ENCODE data around the gene FYB1. TPM values are rescaled to one million over a fixed set of nuclear protein-coding genes. Genes with fewer than 3 reads are reported as not detected.

Gene FYB1
- total and polyA plus RNA-seq, 4 experiments from 2014 or later, result 184 to 596 (median 493) TPM

DNA sequence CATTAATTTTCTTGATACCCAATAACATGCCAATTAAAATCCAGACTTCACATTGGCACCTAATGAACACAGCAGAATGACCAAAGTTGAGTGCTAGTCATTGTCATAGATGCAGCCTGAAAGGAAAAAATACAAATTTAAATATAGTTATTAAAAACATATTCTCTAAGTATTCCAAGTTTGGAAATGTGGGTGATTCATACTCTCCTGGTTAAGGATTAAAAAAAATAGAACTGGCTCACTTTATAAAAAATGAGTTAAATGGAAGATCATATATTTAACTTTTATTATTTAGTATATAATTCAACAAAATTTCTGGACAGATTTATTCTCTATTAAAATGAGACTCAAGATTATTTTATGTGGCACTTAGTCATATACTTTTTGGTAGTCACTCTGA is 112.0 kb downstream of the FYB1 start:
- H3K27me3 Mint-ChIP-seq, result no peaks in the 10 kb centered on the region
- Histone ChIP-seq H3K27me3 (ENCODE audit: insufficient read depth, low read length) (no peaks in the 10 kb centered on the region), H3K9me3 (ENCODE audit: control insufficient read depth in 1 of 2, low read length in 2 of 2) (no peaks in the 10 kb centered on the region), H3K27ac (ENCODE audit: low read depth, low read length) (no peak overlapping the region), H3K4me1 (ENCODE audit: insufficient read depth, low read length) (peaks cover 4% of the 10 kb centered on the region), H3K4me3 (ENCODE audit: low read length in 2 of 2) (no peak overlapping the region), H3K36me3 (ENCODE audit: insufficient read depth, low read length) (peaks cover 46% of the 10 kb centered on the region)
- DNase-seq, result no peak
- intact Hi-C loops (cut with micrococcal nuclease), result loop anchor here (2.0 kb wide), 1 partner anchor 113 kb away; no protein-coding TSS in a partner anchor
- ChIA-PET CTCF (ENCODE audit: partially characterized antibody) (no interaction called here), POLR2A (ENCODE audit: partially characterized antibody) (no interaction called here)
- no peak overlapping the region for H3K27ac Mint-ChIP-seq
- peaks cover 8 to 34% (median 18%) of the 10 kb centered on the region in 4 donors for H3K4me1 Mint-ChIP-seq
- H3K9me3 Mint-ChIP-seq, result no peaks in the 10 kb centered on the region
- peaks cover 64 to 68% of the 10 kb centered on the region in 2 donors for H3K36me3 Mint-ChIP-seq
- no peak overlapping the region for H3K4me3 Mint-ChIP-seq

DNA sequence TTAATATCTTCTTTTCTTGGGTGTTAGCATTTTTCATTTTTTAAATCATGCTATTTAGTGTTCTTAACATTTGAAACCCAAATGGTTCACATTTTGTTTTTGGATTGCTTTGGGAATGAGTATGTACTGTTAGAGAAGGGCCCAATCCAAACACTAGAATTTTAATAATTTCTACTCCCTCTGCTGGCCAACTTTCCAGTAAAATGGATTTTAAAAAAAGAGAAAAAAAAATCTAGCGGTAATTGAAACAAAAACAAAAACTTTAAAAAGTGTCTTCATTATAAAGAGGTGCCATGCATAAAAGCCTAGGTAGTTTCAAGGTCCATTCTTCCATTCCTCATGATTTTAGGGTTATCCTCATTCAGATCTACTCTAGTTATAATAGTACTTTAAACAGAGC is 113.0 kb downstream of the FYB1 start:
- peaks cover 46% of the 10 kb centered on the region for H3K36me3 ChIP-seq (ENCODE audit: insufficient read depth, low read length)
- intact Hi-C loops (cut with micrococcal nuclease), result loop anchor here (1.0 to 2.0 kb wide), 2 partner anchors 32 to 112 kb away; partner anchors contain the start of gene RICTOR

GRCh38 chr5:39104221-39104620 is 115.1 kb downstream of the FYB1 start:
- intact Hi-C loops (cut with micrococcal nuclease), result no loop called here
- Histone ChIP-seq H3K9me3 (ENCODE audit: control insufficient read depth in 1 of 2, low read length in 2 of 2) (no peaks in the 10 kb centered on the region), H3K4me3 (ENCODE audit: low read length in 2 of 2) (no peak overlapping the region), H3K27ac (ENCODE audit: low read depth, low read length) (no peak overlapping the region), H3K36me3 (ENCODE audit: insufficient read depth, low read length) (peaks cover 29% of the 10 kb centered on the region), H3K4me1 (ENCODE audit: insufficient read depth, low read length) (peaks cover 26% of the 10 kb centered on the region), H3K27me3 (ENCODE audit: insufficient read depth, low read length) (no peaks in the 10 kb centered on the region)
- peak overlapping the region; percentile 9 to 85 (median 51) for H3K27ac Mint-ChIP-seq
- no peak for DNase-seq
- CTCF ChIA-PET (ENCODE audit: partially characterized antibody), result interaction anchor here (1.8 kb wide), 1 partner anchor 23 kb away, joined by 5 read pairs; no protein-coding TSS in a partner anchor
- peaks cover 54% of the 10 kb centered on the region in 2 donors for H3K36me3 Mint-ChIP-seq
- peaks cover 34 to 58% (median 38%) of the 10 kb centered on the region in 4 donors for H3K4me1 Mint-ChIP-seq
- H3K27me3 Mint-ChIP-seq, result no peaks in the 10 kb centered on the region
- POLR2A ChIA-PET (ENCODE audit: partially characterized antibody), result interaction anchor here (0.7 to 1.3 kb wide), 2 partner anchors 28 to 1573 kb away, joined by 3 read pairs; no protein-coding TSS in a partner anchor
- no peak overlapping the region for H3K4me3 Mint-ChIP-seq
- peaks cover 0 to 2% (median 0%) of the 10 kb centered on the region in 8 donors for H3K9me3 Mint-ChIP-seq

More for the DNA sequence above, 113.0 kb downstream of the FYB1 start:
- no peaks in the 10 kb centered on the region for H3K27me3 Mint-ChIP-seq
- no peak overlapping the region for H3K4me3 Mint-ChIP-seq
- H3K27ac ChIP-seq (ENCODE audit: low read depth, low read length), result no peak overlapping the region
- POLR2A ChIA-PET (ENCODE audit: partially characterized antibody), result no interaction called here
- H3K36me3 Mint-ChIP-seq, result peaks cover 66 to 68% of the 10 kb centered on the region in 2 donors
- DNase-seq, result peak in 1 of 5 donors; percentile 19
- peaks cover 7% of the 10 kb centered on the region for H3K4me1 ChIP-seq (ENCODE audit: insufficient read depth, low read length)
- CTCF ChIA-PET (ENCODE audit: partially characterized antibody), result interaction anchor here (1.6 kb wide), 1 partner anchor 10 kb away, joined by 6 read pairs; no protein-coding TSS in a partner anchor
- no peaks in the 10 kb centered on the region for H3K9me3 ChIP-seq (ENCODE audit: control insufficient read depth in 1 of 2, low read length in 2 of 2)
- no peaks in the 10 kb centered on the region for H3K27me3 ChIP-seq (ENCODE audit: insufficient read depth, low read length)
- no peaks in the 10 kb centered on the region for H3K9me3 Mint-ChIP-seq
- H3K4me1 Mint-ChIP-seq, result peaks cover 19 to 45% (median 21%) of the 10 kb centered on the region in 4 donors
- H3K4me3 ChIP-seq (ENCODE audit: low read length in 2 of 2), result no peak overlapping the region
- peak overlapping the region in 4 of 7 donors; percentile 31 to 70 (median 52) for H3K27ac Mint-ChIP-seq

DNA sequence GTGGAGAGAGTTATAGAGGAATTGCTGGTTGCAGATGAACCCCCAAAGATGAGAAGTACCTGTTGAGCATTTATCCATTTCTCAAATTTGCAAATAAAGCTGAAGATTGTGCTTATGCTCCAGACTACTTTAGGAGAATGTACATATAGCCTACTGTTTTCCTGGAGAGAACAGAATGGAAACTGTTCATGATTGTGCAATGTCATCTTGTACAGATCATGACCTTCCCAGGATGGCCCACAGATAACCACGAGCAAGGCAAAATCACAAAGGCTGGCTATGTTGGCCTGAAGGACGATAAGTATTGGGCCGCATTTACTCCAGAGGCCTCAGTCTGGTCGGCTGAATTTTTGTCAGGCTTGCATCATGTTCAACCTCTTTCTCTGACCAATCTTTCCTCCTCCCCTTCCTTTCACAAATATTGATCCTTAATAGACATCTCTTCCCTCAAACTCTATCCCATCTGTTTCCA is 116.6 kb downstream of the FYB1 start:
- Mint-ChIP-seq H3K36me3 (peaks cover 44% of the 10 kb centered on the region in 2 donors), H3K4me1 (peaks cover 34 to 58% (median 40%) of the 10 kb centered on the region in 4 donors), H3K4me3 (peak overlapping the region in 3 of 8 donors; percentile 1 to 22 (median 2)), H3K27me3 (no peaks in the 10 kb centered on the region), H3K9me3 (peaks cover 0 to 2% (median 0%) of the 10 kb centered on the region in 8 donors), H3K27ac (peak overlapping the region in 5 of 7 donors; percentile 7 to 91 (median 74))
- H3K36me3 ChIP-seq (ENCODE audit: insufficient read depth, low read length), result peaks cover 24% of the 10 kb centered on the region
- H3K27me3 ChIP-seq (ENCODE audit: insufficient read depth, low read length), result no peaks in the 10 kb centered on the region
- DNase-seq, result no peak
- no peak overlapping the region for H3K4me3 ChIP-seq (ENCODE audit: low read length in 2 of 2)
- CTCF ChIA-PET (ENCODE audit: partially characterized antibody), result no interaction called here
- H3K9me3 ChIP-seq (ENCODE audit: control insufficient read depth in 1 of 2, low read length in 2 of 2), result no peaks in the 10 kb centered on the region
- H3K27ac ChIP-seq (ENCODE audit: low read depth, low read length), result no peak overlapping the region
- peaks cover 26% of the 10 kb centered on the region for H3K4me1 ChIP-seq (ENCODE audit: insufficient read depth, low read length)
- POLR2A ChIA-PET (ENCODE audit: partially characterized antibody), result no interaction called here
- intact Hi-C loops (cut with micrococcal nuclease), result no loop called here

DNA sequence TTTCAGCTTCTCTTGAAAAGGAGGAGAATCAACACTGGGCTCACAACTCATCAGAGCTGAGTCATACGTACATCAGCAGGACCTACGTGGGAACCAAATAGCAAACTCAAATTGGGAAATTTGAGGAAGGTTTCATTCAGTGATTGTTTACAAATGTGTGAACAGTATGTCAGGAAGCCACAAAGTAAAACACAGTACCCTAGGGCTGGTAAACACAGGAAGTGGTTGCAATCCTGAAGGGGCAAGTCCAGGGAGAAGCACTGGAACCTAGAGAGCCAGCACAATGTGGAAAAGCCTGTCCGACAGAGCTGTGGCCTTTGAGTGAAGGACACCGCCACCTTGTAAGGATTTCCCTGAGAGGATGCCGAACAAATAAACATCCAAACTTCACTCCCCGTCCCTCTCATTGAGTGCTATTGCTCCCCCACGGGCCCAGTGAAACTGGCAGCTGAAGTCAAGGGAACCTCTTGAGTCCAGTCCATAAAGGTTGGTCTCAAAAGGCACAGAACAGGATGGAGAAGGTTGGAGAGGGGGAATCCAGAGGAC is 118.4 kb downstream of the FYB1 start:
- ChIA-PET CTCF (ENCODE audit: partially characterized antibody) (interaction anchor here (1.5 kb wide), 1 partner anchor 95 kb away, joined by 3 read pairs; no protein-coding TSS in a partner anchor), POLR2A (ENCODE audit: partially characterized antibody) (interaction anchor here (1.3 kb wide), 1 partner anchor 99 kb away, joined by 4 read pairs; no protein-coding TSS in a partner anchor)
- intact Hi-C loops (cut with micrococcal nuclease), result no loop called here
- H3K27ac ChIP-seq (ENCODE audit: low read depth, low read length), result no peak overlapping the region
- peaks cover 17% of the 10 kb centered on the region for H3K36me3 ChIP-seq (ENCODE audit: insufficient read depth, low read length)
- H3K27me3 ChIP-seq (ENCODE audit: insufficient read depth, low read length), result no peaks in the 10 kb centered on the region
- H3K4me1 ChIP-seq (ENCODE audit: insufficient read depth, low read length), result peaks cover 26% of the 10 kb centered on the region
- Mint-ChIP-seq H3K27me3 (no peaks in the 10 kb centered on the region), H3K4me1 (peaks cover 34 to 58% (median 40%) of the 10 kb centered on the region in 4 donors), H3K36me3 (peaks cover 31 to 33% of the 10 kb centered on the region in 2 donors), H3K4me3 (peak overlapping the region in 7 of 8 donors; percentile 5 to 73 (median 49)), H3K27ac (peak overlapping the region; percentile 26 to 87 (median 81)), H3K9me3 (peaks cover 0 to 4% (median 0%) of the 10 kb centered on the region in 8 donors)
- no peaks in the 10 kb centered on the region for H3K9me3 ChIP-seq (ENCODE audit: control insufficient read depth in 1 of 2, low read length in 2 of 2)
- no peak for DNase-seq
- no peak overlapping the region for H3K4me3 ChIP-seq (ENCODE audit: low read length in 2 of 2)

GRCh38 chr5:39100301-39100850 is 119.0 kb downstream of the FYB1 start:
- Mint-ChIP-seq H3K27ac (peak overlapping the region in 6 of 7 donors; percentile 30 to 94 (median 69)), H3K4me3 (peak overlapping the region in 3 of 8 donors; percentile 13 to 73 (median 66)), H3K4me1 (peaks cover 34 to 58% (median 40%) of the 10 kb centered on the region in 4 donors), H3K27me3 (no peaks in the 10 kb centered on the region), H3K36me3 (peaks cover 28 to 29% of the 10 kb centered on the region in 2 donors), H3K9me3 (peaks cover 0 to 4% (median 0%) of the 10 kb centered on the region in 8 donors)
- Histone ChIP-seq H3K4me1 (ENCODE audit: insufficient read depth, low read length) (peaks cover 26% of the 10 kb centered on the region), H3K4me3 (ENCODE audit: low read length in 2 of 2) (no peak overlapping the region), H3K36me3 (ENCODE audit: insufficient read depth, low read length) (peaks cover 12% of the 10 kb centered on the region), H3K27ac (ENCODE audit: low read depth, low read length) (no peak overlapping the region), H3K9me3 (ENCODE audit: control insufficient read depth in 1 of 2, low read length in 2 of 2) (no peaks in the 10 kb centered on the region), H3K27me3 (ENCODE audit: insufficient read depth, low read length) (no peaks in the 10 kb centered on the region)
- ChIA-PET POLR2A (ENCODE audit: partially characterized antibody) (interaction anchor here (1.3 to 2.6 kb wide), 2 partner anchors 20 to 98 kb away, joined by 4 to 10 read pairs; no protein-coding TSS in a partner anchor), CTCF (ENCODE audit: partially characterized antibody) (interaction anchor here (1.5 kb wide), 1 partner anchor 95 kb away, joined by 3 read pairs; no protein-coding TSS in a partner anchor)
- no peak for DNase-seq
- intact Hi-C loops (cut with micrococcal nuclease), result no loop called here

DNA sequence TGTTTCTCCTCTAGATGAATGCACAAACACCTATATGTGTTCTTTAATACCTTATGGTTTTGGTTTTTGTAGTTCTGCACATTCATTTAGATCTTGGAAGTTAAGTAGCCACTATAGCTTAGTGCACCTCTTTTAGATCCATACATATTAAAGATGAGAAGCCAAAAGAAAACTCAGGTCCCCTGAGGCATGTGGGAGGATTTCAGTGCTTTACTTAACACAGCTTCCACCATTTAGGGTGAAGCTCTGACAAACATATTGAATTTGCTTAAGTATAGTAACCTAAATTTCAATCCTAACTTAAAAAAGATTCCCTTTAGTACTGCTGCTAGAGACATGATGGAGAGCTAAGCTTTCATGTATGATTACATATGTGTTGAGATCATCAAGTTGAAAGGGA is 119.5 kb downstream of the FYB1 start:
- H3K9me3 Mint-ChIP-seq, result peaks cover 0 to 4% (median 0%) of the 10 kb centered on the region in 8 donors
- CTCF ChIA-PET (ENCODE audit: partially characterized antibody), result interaction anchor here (1.3 to 2.1 kb wide), 2 partner anchors 106 to 183 kb away, joined by 3 to 7 read pairs; no protein-coding TSS in a partner anchor
- Histone ChIP-seq H3K4me1 (ENCODE audit: insufficient read depth, low read length) (peaks cover 26% of the 10 kb centered on the region), H3K9me3 (ENCODE audit: control insufficient read depth in 1 of 2, low read length in 2 of 2) (no peaks in the 10 kb centered on the region), H3K36me3 (ENCODE audit: insufficient read depth, low read length) (peaks cover 11% of the 10 kb centered on the region), H3K4me3 (ENCODE audit: low read length in 2 of 2) (no peak overlapping the region), H3K27ac (ENCODE audit: low read depth, low read length) (no peak overlapping the region), H3K27me3 (ENCODE audit: insufficient read depth, low read length) (no peaks in the 10 kb centered on the region)
- peaks cover 25 to 27% of the 10 kb centered on the region in 2 donors for H3K36me3 Mint-ChIP-seq
- H3K4me3 Mint-ChIP-seq, result peak overlapping the region in 3 of 8 donors; percentile 13 to 39 (median 25)
- intact Hi-C loops (cut with micrococcal nuclease), result no loop called here
- peak overlapping the region; percentile 26 to 94 (median 70) for H3K27ac Mint-ChIP-seq
- no peak for DNase-seq
- POLR2A ChIA-PET (ENCODE audit: partially characterized antibody), result interaction anchor here (2.6 kb wide), 1 partner anchor 19 kb away, joined by 10 read pairs; no protein-coding TSS in a partner anchor
- no peaks in the 10 kb centered on the region for H3K27me3 Mint-ChIP-seq
- peaks cover 34 to 58% (median 40%) of the 10 kb centered on the region in 4 donors for H3K4me1 Mint-ChIP-seq
